Neural progenitor cell (in vitro differentiated cells): ENCODE data around the gene SLC41A3.

ENCODE experiments used
- CTCF ChIP-seq: fragments of 200-600 bp; sonication (generic); IDR thresholded peaks from 2 replicates; pipeline ENCODE4 v1.5.1; 2017; ENCODE audit warnings: antibody characterized with exemption, mild to moderate bottlenecking
- EZH2 ChIP-seq: fragments of 200-600 bp; sonication (generic); IDR thresholded peaks from 2 replicates; pipeline ENCODE4 v1.6.1; 2017; ENCODE audit warnings: antibody characterized with exemption, mild to moderate bottlenecking, moderate library complexity
- EZH2phosphoT487 ChIP-seq: fragments of 200-600 bp; sonication (generic); IDR thresholded peaks from 2 replicates; pipeline ENCODE4 v1.6.1; 2017; ENCODE audit warnings: antibody characterized with exemption

- TF ChIP-seq CTCF (no peak), EZH2 (no peak), EZH2phosphoT487 (no peak)
Measured at GRCh38 chr3:126077754-126078153, 6.2 kb downstream of the SLC41A3 start.
